ENCODE data around the gene NIPAL4. TPM values are rescaled to one million over a fixed set of nuclear protein-coding genes. Genes with fewer than 3 reads are reported as not detected.
A peak's percentile ranks its signal among the peaks of the same experiment; 100 is the strongest.

Gene NIPAL4
- polyA plus RNA-seq, 3 donors: 0.32 to 0.62 (median 0.39) TPM

DNA sequence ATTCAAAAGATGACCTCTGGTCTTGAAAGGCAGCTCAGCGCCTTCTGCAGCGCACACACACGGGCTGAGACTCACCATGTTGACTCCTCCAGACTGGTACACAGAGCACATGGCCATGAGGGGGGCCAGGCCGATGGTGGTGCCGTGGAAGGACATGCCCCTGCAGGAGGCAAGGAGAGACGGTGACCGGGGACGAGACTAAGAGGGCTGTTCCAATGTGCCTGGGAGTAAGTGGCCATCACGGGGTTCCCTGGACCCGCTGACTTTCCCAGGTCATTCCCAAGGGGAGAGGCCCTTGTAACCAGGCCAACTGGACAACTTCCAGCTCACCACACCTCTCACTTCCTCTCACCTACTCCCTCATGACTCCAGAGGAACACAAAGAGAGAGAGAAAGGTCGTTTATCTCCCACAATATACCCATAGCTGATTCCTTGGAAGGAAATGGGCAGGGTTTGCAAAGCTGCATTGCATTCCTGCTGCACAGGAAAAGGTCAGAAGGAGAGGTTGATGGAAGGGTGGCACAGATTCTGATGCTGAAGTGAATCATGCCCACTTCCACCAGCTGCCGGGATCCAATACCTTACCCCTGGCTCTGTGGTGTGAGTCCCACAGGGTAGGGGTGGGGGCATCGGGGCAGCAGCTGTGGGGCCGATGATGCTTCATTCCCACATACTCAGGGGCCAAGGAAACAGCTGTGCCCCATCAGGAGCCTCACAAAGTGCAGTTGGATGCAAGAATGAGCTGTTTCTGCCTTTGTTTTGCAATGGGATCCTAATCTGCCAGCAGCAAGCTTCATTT is 47.2 kb downstream of the NIPAL4 start:
- no peak for DNase-seq (ENCODE audit: extremely low read depth in 1 of 11, low read depth in 9 of 11, low spot score in 4 of 11)

- no peak for DNase-seq (ENCODE audit: extremely low read depth in 1 of 11, low read depth in 9 of 11, low spot score in 4 of 11)
Measured at GRCh38 chr5:157509093-157509492, 49.1 kb downstream of the NIPAL4 start.

DNA sequence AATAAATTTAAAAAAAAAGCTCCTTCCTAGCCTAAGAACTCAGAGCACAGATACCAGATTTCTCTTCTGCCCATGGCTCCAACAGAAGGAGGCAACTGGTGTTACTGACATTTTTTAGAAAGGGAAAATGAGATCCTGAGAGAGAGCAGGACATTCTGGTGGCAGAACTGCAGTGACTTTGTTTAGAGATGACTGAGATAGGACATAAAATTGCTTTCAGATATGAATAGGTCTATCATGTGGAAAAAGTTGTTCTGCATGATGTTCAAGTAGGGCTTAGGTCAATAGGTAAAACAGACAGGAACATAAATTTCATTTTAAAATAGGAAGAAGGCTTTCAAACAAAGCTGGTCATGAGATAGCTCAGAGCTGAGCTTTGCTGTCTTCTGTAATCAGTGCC is 49.6 kb downstream of the NIPAL4 start:
- no peak for DNase-seq (ENCODE audit: extremely low read depth in 1 of 11, low read depth in 9 of 11, low spot score in 4 of 11)

- DNase-seq (ENCODE audit: extremely low read depth in 1 of 11, low read depth in 9 of 11, low spot score in 4 of 11): no peak
Measured at GRCh38 chr5:157510682-157511081, 50.7 kb downstream of the NIPAL4 start.

- DNase-seq (ENCODE audit: extremely low read depth in 1 of 11, low read depth in 9 of 11, low spot score in 4 of 11): peak in 8 of 11 donors; percentile 45 to 79 (median 66)
Measured at GRCh38 chr5:157511651-157512644, 51.9 kb downstream of the NIPAL4 start.

DNA sequence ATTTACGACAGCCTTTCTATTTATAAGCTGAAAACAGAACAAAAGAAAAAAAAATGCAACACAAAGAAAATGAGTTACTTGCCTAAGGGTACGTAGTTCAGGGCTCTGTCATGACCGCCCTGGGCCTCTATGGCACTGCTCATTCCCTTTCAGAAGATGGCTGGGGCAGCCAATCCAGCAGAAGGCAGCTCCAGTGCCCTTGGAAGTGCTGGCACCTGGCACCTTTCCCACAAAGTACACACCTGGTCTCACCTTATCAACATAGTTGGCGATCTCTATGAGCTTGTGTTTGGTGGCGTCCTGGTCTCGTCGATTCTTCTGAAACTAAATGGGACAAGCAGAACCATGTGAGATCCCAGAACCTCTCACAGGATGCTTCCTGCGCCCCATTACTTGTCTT is 53.2 kb downstream of the NIPAL4 start:
- no peak for DNase-seq (ENCODE audit: extremely low read depth in 1 of 11, low read depth in 9 of 11, low spot score in 4 of 11)

GRCh38 chr5:157514974-157515373 is 55.0 kb downstream of the NIPAL4 start:
- no peak for DNase-seq (ENCODE audit: extremely low read depth in 1 of 11, low read depth in 9 of 11, low spot score in 4 of 11)

GRCh38 chr5:157516006-157516405 is 56.0 kb downstream of the NIPAL4 start:
- DNase-seq (ENCODE audit: extremely low read depth in 1 of 11, low read depth in 9 of 11, low spot score in 4 of 11): peak in 2 of 11 donors; percentile 43 to 44

DNA sequence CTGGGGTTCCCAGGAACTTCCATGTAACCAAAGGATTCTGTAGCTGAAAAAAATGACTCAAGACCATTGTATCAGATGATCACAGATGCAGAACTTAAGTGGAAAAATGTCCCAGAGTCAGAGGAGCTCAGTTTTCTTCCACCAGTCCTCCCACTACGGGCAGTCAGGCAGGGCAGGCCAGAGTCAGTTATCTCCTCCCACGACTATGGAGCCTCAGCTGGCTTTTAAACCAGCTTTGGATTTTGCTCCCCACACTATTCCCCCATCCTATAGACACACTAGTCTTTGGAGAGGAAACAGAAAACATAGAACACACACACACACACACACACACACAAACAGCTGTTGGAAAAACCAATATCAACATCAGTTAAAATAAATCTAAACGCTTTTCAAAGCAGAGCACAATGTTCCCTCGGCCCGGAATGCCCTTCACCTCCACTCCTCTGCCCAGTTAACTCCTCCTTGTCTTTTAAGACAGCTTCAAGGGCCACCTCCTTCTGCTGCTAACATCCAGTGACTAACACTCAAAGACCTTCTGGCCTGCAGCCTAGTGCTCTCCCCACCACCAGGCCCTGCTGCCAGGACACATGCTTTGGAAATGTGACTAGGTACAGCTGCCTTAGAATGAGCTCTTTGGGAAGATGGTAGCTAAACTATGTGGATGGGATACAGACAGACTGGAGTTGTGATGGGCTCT is 56.8 kb downstream of the NIPAL4 start:
- peak in 2 of 11 donors; percentile 39 to 52 for DNase-seq (ENCODE audit: extremely low read depth in 1 of 11, low read depth in 9 of 11, low spot score in 4 of 11)

- no peak for DNase-seq (ENCODE audit: extremely low read depth in 1 of 11, low read depth in 9 of 11, low spot score in 4 of 11)
Measured at GRCh38 chr5:157518963-157519362, 59.0 kb downstream of the NIPAL4 start.

GRCh38 chr5:157519579-157520253 is 59.7 kb downstream of the NIPAL4 start:
- DNase-seq (ENCODE audit: extremely low read depth in 1 of 11, low read depth in 9 of 11, low spot score in 4 of 11): no peak

GRCh38 chr5:157520911-157521703 is 61.1 kb downstream of the NIPAL4 start:
- no peak for DNase-seq (ENCODE audit: extremely low read depth in 1 of 11, low read depth in 9 of 11, low spot score in 4 of 11)

DNA sequence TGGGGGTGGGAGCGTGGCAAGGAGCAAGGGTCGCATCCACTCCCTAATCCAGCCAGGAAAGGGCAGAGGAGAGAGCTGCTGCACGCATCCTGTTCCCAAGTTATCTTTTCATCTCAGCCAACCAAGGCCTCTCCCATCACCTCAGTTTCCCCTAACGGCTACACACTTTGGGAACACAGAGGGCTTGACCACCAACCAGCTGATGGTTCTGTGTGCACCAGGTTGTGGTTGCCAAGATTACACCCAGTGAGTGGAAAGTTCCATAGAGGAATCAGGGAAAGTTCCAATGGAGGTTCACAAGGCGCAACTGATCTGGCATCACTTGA is 61.7 kb downstream of the NIPAL4 start:
- DNase-seq (ENCODE audit: extremely low read depth in 1 of 11, low read depth in 9 of 11, low spot score in 4 of 11): no peak

GRCh38 chr5:157523976-157524375 is 64.0 kb downstream of the NIPAL4 start:
- no peak for DNase-seq (ENCODE audit: extremely low read depth in 1 of 11, low read depth in 9 of 11, low spot score in 4 of 11)

All from renal cortex interstitium (tissue), 11 donors.